OCI-LY7 (cell line): Measurements from ENCODE around the gene GMPPA.

Experiments
- CTCF ChIP-seq: fragments of 200-600 bp; sonication (generic); conservative IDR thresholded peaks from 2 replicates; pipeline ENCODE4 v1.5.1; 2014; ENCODE audit warnings: mild to moderate bottlenecking, antibody characterized with exemption, low read length, moderate library complexity, mixed read lengths
- EZH2phosphoT487 ChIP-seq: fragments of 200-600 bp; sonication (generic); IDR thresholded peaks from 2 replicates; pipeline ENCODE4 v1.6.1; 2018; ENCODE audit warnings: low read depth, borderline replicate concordance, mild to moderate bottlenecking, mixed run types, antibody characterized with exemption, low read length, moderate library complexity, mixed read lengths

- TF ChIP-seq CTCF (no peak), EZH2phosphoT487 (no peak)
These were observed 9.9 kb upstream of the GMPPA start for GRCh38 chr2:219488844-219489194.
